CD4-positive, alpha-beta T cell (primary cell): ENCODE results near the gene TTC28. TPM values are rescaled to one million over a fixed set of nuclear protein-coding genes. Genes with fewer than 3 reads are reported as not detected.

Experiments used
- ATAC-seq: fragments of 200-7000 bp; cut with Tn5 transposase; one replicate; pipeline ENCODE4 v1.10.0; 2022; ENCODE audit warnings: mild to moderate bottlenecking; ENCODE audit not compliant: poor library complexity
- CTCF ChIA-PET: fragments of 350-600 bp; sonication (Branson Sonifier 250); formaldehyde crosslinking; loops from one replicate; lab custom pipeline; 2021; ENCODE audit warnings: antibody characterized with exemption, inconsistent platforms; lab: Charles Lee
- POLR2A ChIA-PET: fragments of 350-600 bp; sonication (Branson Sonifier 250); formaldehyde crosslinking; loops from one replicate; lab custom pipeline; 2021; ENCODE audit warnings: antibody characterized with exemption, inconsistent platforms; lab: Charles Lee
- DNase-seq, 14 experiments: peaks; one replicate each; pipeline ENCODE4 v3.0.0-alpha.2; 2013 to 2020; ENCODE audit warnings: mixed read lengths in 2 of 14
- H3K27ac ChIP-seq, 2 donors: one replicate each; pipeline versions ENCODE4 v1.5.1 to v1.7.0; 2013; ENCODE audit warnings: low read length in 2 of 2, low read depth in 1 of 2, mild to moderate bottlenecking in 1 of 2
- H3K27me3 ChIP-seq, 2 experiments: 1 replicate in 1 of 2; 2 replicates in 1 of 2; pipeline versions ENCODE4 v1.6.1 to v1.7.0; 2013; ENCODE audit warnings: low read length in 2 of 2, control low read depth in 1 of 2, mild to moderate bottlenecking in 1 of 2, moderate library complexity in 1 of 2; ENCODE audit not compliant: insufficient read depth in 2 of 2, control insufficient read depth in 1 of 2
- H3K36me3 ChIP-seq: one replicate; pipeline ENCODE4 v1.6.1; 2013; ENCODE audit warnings: low read length, control low read depth; ENCODE audit not compliant: insufficient read depth
- H3K4me1 ChIP-seq: one replicate; pipeline ENCODE4 v1.6.1; 2013; ENCODE audit warnings: low read length, control low read depth; ENCODE audit not compliant: insufficient read depth
- H3K4me3 ChIP-seq: one replicate; pipeline ENCODE4 v1.5.1; 2013; ENCODE audit warnings: mild to moderate bottlenecking, low read length, moderate library complexity
- H3K9me3 ChIP-seq, 2 experiments: 1 replicate in 1 of 2; 2 replicates in 1 of 2; pipeline versions ENCODE4 v1.6.1 to v1.7.0; 2013; ENCODE audit warnings: low read length in 2 of 2, mild to moderate bottlenecking in 2 of 2, control low read depth in 1 of 2, moderate library complexity in 1 of 2; ENCODE audit not compliant: control insufficient read depth in 1 of 2, insufficient read depth in 1 of 2
- H3K27ac Mint-ChIP-seq: one replicate; pipeline ENCODE4 v1.8.0; 2020; ENCODE audit warnings: mixed read lengths
- H3K27me3 Mint-ChIP-seq: one replicate; pipeline ENCODE4 v1.8.0; 2021; ENCODE audit warnings: mixed read lengths
- H3K36me3 Mint-ChIP-seq: one replicate; pipeline ENCODE4 v1.8.0; 2021; ENCODE audit warnings: low read depth, mixed read lengths
- H3K4me1 Mint-ChIP-seq: one replicate; pipeline ENCODE4 v1.8.0; 2021; ENCODE audit warnings: low read depth, mixed read lengths
- H3K4me3 Mint-ChIP-seq: one replicate; pipeline ENCODE4 v1.8.0; 2020; ENCODE audit warnings: mild to moderate bottlenecking, mixed read lengths
- H3K9me3 Mint-ChIP-seq: one replicate; pipeline ENCODE4 v1.8.0; 2020; ENCODE audit warnings: mixed read lengths
- CTCF ChIP-seq: fragments of 200-600 bp; IDR thresholded peaks from one replicate; pipeline ENCODE4 v1.8.0; 2022; ENCODE audit warnings: antibody characterized with exemption, mild to moderate bottlenecking
- intact Hi-C, 2 experiments: fragments of 100-400 bp; cut with DNase I in 1 of 2; cut with micrococcal nuclease in 1 of 2; formaldehyde crosslinking; loops; one replicate each; pipeline versions ENCODE4 v1.15.1 to v1.9.0; 2023 to 2025; cut with DNase I, micrococcal nuclease
- total RNA-seq, 174 experiments: library from RNA in 2 of 174; stranded (reverse) in 2 of 174; gene quantifications; one replicate each; pipeline ENCODE4 v1.2.3 and lab custom pipeline; 2021 to 2026

Gene TTC28
- total RNA-seq, 2 experiments from 2014 or later = 4.6 to 5.7 TPM

- peaks cover 31% of the 10 kb centered on the region for H3K27me3 Mint-ChIP-seq
- H3K4me1 ChIP-seq = no peaks in the 10 kb centered on the region
- H3K36me3 ChIP-seq = no peaks in the 10 kb centered on the region
- intact Hi-C loops = no loop called here
- no peak overlapping the region for H3K4me3 Mint-ChIP-seq
- H3K9me3 ChIP-seq = no peaks in the 10 kb centered on the region
- H3K9me3 Mint-ChIP-seq = no peaks in the 10 kb centered on the region
- no peak for DNase-seq
- H3K36me3 Mint-ChIP-seq = no peaks in the 10 kb centered on the region
- H3K4me1 Mint-ChIP-seq = no peaks in the 10 kb centered on the region
- peaks cover 0 to 5% of the 10 kb centered on the region in 2 experiments for H3K27me3 ChIP-seq
- CTCF ChIA-PET = no interaction called here
- H3K27ac Mint-ChIP-seq = no peak overlapping the region
- no peak overlapping the region for H3K27ac ChIP-seq
- no peak overlapping the region for H3K4me3 ChIP-seq
- TF ChIP-seq CTCF = no peak
- POLR2A ChIA-PET = no interaction called here
- no peak for ATAC-seq
Measured at GRCh38 chr22:28478564-28478963, 201.1 kb downstream of the TTC28 start.

- intact Hi-C loops = no loop called here
- no peaks in the 10 kb centered on the region for H3K36me3 Mint-ChIP-seq
- H3K27me3 ChIP-seq = peaks cover 0 to under 1% of the 10 kb centered on the region in 2 experiments
- H3K4me1 Mint-ChIP-seq = no peaks in the 10 kb centered on the region
- peaks cover 33% of the 10 kb centered on the region for H3K27me3 Mint-ChIP-seq
- ATAC-seq = no peak
- no peaks in the 10 kb centered on the region for H3K9me3 Mint-ChIP-seq
- no peak for DNase-seq
- H3K9me3 ChIP-seq = no peaks in the 10 kb centered on the region
- CTCF ChIA-PET = no interaction called here
- no peak overlapping the region for H3K4me3 ChIP-seq
- H3K4me3 Mint-ChIP-seq = no peak overlapping the region
- H3K36me3 ChIP-seq = no peaks in the 10 kb centered on the region
- no peak overlapping the region for H3K27ac ChIP-seq
- no peak for TF ChIP-seq CTCF
- POLR2A ChIA-PET = no interaction called here
- H3K4me1 ChIP-seq = no peaks in the 10 kb centered on the region
- H3K27ac Mint-ChIP-seq = no peak overlapping the region
Measured at GRCh38 chr22:28477556-28477955, 202.1 kb downstream of the TTC28 start.

DNA sequence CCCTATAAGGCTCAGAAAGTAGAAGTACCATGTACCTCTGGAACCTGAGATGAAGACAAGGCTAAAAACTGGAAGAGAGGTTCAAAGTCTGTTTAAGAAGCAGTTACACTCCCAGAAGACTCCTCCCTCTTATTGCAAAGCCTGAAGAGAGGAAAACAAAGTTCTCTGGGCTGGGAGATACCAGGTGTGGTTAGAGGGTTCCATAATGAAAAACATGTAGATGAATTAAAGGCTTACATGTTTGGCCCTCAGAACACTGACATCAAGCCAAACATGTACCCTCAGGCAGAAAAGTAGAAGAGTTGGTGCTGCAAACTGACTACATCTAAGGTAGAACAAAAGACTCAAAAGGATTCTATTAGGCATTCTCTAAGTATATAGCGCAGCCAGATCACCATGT is 205.3 kb downstream of the TTC28 start:
- no peaks in the 10 kb centered on the region for H3K4me1 ChIP-seq
- no peaks in the 10 kb centered on the region for H3K36me3 ChIP-seq
- no peaks in the 10 kb centered on the region for H3K27me3 ChIP-seq
- ChIA-PET CTCF (interaction anchor here (0.7 kb wide), 1 partner anchor 144 kb away, joined by 4 read pairs; no protein-coding TSS in a partner anchor), POLR2A (no interaction called here)
- Mint-ChIP-seq H3K36me3 (no peaks in the 10 kb centered on the region), H3K4me3 (no peak overlapping the region), H3K27ac (no peak overlapping the region), H3K9me3 (no peaks in the 10 kb centered on the region), H3K27me3 (peaks cover 47% of the 10 kb centered on the region), H3K4me1 (no peaks in the 10 kb centered on the region)
- H3K4me3 ChIP-seq = no peak overlapping the region
- H3K27ac ChIP-seq = no peak overlapping the region
- H3K9me3 ChIP-seq = no peaks in the 10 kb centered on the region
- no peak for TF ChIP-seq CTCF
- ATAC-seq (no peak), DNase-seq (no peak)
- intact Hi-C loops = no loop called here
